A673 (cell line): Measurements from ENCODE around the gene C1orf167.

Experiments used
- CTCF ChIP-seq: fragments of 300-800, 200-600 bp; sonication (generic); conservative IDR thresholded peaks from 2 replicates; pipeline ENCODE4 v1.5.1; 2017; ENCODE audit warnings: low read depth, mild to moderate bottlenecking, antibody characterized with exemption, low read length, moderate library complexity, mixed read lengths
- EZH2 ChIP-seq: fragments of 200-600 bp; sonication (generic); IDR thresholded peaks from 2 replicates; pipeline ENCODE4 v1.6.1; 2017; ENCODE audit warnings: borderline replicate concordance, low read depth, mild to moderate bottlenecking, mixed read lengths, antibody characterized with exemption, low read length; ENCODE audit not compliant: poor library complexity, severe bottlenecking

- TF ChIP-seq CTCF (no peak), EZH2 (no peak)
Observed at GRCh38 chr1:11764519-11764918, 2.5 kb downstream of the C1orf167 start.
